Dermis microvascular lymphatic vessel endothelial cell (primary cell): ENCODE results near the gene GMCL2. TPM values are rescaled to one million over a fixed set of nuclear protein-coding genes. Genes with fewer than 3 reads are reported as not detected.
A peak's percentile ranks its signal among the peaks of the same experiment; 100 is the strongest.
"Not testable (repeated sequence)": the region's sequence is repeated elsewhere in the genome, so short reads cannot be mapped to it uniquely, and the experiment has no call there.

ENCODE experiments used
- DNase-seq, 2 donors: peaks; one replicate each; pipeline versions ENCODE4 v3.0.0 to v3.0.0-alpha.2; 2010; ENCODE audit warnings: low read depth in 2 of 2
- total RNA-seq: library from RNA; depleted of rRNA; stranded (reverse); fragments of >200 nt; gene quantifications from 2 replicates; pipeline ENCODE4 v1.2.1, GENCODE V29; 2014

The GMCL2 gene
- total RNA-seq, 1 donor from 2014 or later, result not detected

GRCh38 chr5:178206166-178207101 is 19.3 kb upstream of the GMCL2 start:
- no peak for DNase-seq

GRCh38 chr5:178205749-178206047 is 18.5 kb upstream of the GMCL2 start:
- no peak for DNase-seq

DNA sequence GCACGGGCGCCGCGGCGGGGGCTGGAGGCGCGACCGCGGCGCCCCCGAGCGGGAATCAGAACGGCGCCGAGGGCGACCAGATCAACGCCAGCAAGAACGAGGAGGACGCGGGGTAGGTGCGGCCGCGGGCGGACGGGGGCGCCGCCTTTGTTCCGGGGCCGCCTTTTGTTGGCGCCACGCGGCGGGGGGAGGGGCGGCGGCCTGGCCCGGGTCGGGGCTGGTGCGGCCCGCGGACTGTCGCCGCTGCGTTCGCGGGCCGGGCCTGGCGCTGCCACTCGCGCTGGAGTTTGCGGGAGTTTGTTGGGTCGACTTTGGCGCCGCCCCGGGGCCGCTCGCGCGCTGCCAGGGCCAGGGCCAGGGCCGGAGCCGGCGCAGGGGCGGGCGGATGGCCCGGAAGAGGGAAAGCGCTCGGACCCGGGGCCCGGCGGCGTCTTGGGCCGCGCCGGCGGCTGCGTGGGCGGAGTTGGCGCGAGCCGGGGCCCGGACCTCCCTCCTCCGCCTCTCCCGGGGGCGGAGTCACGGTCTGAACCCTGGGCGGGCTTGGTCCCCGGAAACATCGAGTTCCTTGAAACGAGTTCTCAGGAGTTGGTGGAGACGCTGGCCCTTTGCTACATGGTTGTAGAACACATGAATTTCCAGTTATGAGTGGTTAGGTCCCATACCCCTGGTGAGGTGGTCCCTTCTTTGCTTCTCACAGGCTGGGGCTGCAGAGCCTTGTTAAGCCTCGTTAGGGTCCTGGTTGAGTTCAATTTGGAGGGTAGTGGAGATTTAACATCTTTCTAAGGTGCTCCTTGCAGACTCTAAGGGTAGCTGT is 18.0 kb upstream of the GMCL2 start:
- DNase-seq, result peak in 1 of 2 donors; percentile 55

GRCh38 chr5:178204182-178204934 is 17.2 kb upstream of the GMCL2 start, which contains the start of gene HNRNPAB:
HNRNPAB (plus strand) TSS chr5:178204533; CDS start chr5:178204838, 305 bp downstream.
- DNase-seq, result peak; percentile 95 to 98

GRCh38 chr5:178203670-178204181 is 16.6 kb upstream of the GMCL2 start:
- DNase-seq, result no peak

DNA sequence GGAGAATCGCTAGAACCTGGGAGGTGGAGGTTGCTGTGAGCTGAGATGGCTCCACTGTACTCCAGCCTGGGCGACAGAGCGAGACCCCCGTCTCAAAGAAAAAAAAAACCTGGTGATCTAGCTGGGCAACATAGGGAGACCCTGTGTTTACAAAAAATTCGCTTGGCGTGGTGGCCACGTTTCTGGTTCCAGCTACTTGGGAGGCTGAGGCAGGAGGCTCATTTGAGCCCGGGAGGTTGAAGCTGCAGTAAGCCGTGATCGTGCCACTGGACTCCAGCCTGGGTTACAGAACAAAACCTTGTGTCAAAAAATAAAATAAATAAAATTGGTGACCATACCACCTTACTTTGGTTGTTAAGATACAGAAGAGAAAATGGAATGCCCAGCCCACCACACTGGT is 15.4 kb upstream of the GMCL2 start:
- DNase-seq, result no peak

- peak in 1 of 2 donors; percentile 46 for DNase-seq
These were observed 14.7 kb upstream of the GMCL2 start for GRCh38 chr5:178201927-178202235.

DNA sequence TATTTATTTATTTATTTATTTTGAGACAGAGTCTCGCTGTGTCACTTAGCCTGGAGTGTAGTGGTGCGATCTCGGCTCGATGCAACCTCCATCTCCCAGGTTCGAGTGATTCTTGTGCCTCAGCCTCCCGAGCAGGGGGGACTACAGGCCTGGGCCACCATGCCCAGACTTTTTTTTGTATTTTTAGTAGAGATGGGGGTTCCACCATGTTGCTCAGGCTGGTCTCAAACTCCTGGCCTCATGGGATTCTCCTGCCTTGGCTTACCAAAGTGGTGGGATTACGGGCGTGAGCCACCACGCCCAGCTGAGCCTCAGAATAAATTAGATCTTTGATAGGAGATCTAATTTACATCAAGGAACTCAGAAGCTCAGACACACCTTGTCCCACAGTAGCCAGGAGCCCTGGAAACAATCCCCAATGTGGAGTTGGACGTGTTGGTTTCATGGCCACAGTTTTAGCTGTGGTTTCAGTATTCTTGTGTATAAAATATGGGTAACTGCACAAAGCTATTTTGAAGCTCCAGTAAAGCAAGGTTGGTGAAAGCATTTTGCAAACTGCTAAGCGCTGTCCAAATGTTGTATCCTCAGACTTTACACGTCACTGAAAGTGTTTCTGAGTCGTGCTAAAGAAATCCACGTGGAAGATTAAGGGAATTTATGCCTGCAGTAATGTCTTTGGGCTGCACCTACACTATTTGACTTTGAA is 14.2 kb upstream of the GMCL2 start:
- no peak for DNase-seq

DNA sequence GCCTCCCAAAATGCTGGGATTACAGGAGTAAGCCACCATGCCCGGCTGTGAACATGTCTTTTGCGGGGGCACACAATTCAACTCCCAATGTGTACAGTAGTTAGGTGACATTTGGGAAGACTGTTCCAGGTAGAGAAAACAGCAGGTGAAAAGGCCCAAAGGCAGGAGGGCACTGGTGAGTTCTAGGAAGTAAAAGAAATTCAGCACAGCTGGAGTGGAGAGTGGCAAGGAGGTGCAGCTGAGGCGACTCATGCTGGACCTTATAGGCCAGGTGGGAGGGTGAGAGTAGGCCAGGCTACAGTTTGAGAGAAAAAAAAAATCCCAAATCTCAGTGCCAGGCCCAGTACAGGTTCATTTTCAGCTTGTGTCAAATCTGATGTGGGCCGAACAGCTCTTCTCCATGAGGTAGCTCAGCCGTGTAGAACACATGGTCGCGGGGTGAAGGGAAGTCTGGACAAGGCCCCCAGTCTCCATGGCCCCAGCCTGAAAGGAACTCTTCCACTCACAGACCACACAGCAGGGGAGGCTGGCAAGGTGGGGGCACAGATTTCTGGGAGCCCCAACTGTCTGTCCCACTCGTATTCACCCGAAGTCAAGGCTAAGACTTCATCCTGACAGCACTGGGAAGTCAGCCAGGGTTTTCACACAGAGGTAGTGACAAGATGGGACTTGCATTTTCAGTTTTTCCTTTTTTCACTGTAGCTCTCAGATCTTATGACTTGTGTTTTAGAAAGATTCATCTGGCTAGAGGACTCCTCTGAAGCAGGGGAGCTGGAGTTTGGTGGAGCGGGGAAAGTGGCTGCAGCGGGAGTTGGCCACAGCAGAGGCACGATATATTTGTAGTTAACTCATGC is 12.6 kb upstream of the GMCL2 start:
- DNase-seq, result no peak

DNA sequence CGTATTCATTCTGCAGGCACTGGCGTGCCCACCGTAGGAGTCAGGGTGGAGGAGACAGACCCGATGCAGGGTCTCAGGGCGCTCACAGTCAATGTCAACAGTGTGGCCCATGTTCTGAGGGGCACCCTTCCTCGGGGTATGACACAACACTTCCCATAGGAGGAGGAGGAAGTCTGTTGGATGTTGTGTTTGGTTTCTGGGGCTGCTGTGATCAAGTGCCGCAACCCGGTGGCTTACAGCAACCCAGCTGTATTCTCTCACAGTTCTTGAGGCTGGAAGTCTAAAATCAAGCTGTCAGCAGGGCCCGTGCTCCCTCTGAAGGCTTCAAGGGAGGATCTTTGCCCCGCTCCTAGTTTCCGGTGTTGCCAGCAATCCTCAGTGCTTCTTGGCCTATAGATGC is 11.5 kb upstream of the GMCL2 start:
- no peak for DNase-seq

- DNase-seq, result not testable (repeated sequence)
These were observed 11.0 kb upstream of the GMCL2 start for GRCh38 chr5:178198151-178198550.

DNA sequence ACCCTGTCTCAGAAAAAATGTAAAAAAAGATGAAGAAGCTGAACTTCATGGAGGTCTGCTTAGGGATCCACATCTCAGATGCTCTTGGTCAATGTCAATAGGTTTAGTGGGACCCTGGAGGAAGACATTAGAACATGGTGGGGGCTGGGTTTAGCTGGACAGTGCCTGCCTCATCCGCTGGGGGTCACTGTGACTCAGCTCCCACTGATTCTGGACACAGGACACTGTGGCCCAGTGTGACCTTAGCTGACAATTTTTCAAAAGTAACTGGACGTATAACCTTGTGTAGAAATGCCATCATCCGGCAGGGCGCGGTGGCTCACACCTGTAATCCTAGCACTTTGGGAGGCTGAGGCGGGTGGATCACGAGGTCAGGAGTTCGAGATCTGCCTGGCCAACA is 9.8 kb upstream of the GMCL2 start:
- no peak for DNase-seq

- no peak for DNase-seq
These were observed 9.2 kb upstream of the GMCL2 start for GRCh38 chr5:178196281-178196812.

DNA sequence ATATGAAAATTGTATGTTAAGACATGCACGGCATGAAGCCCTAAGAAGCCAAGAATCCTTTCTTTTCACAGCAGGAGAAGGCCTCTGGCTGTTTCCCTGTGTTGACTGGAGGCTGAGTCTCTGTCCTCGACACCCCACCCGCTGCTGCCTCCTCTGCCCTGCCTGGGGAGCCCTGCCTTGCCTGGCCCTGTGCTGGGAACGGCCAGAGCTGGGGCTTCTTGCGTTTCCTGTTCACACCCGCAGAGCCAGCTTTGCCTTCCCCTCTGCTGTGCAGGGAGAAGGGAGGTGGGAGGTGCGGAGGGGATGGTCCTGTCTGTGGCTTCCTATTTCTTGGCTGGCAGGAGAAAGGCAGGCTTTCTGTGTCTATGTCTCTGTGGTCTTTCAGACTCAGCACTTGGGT is 6.9 kb upstream of the GMCL2 start:
- no peak for DNase-seq

DNA sequence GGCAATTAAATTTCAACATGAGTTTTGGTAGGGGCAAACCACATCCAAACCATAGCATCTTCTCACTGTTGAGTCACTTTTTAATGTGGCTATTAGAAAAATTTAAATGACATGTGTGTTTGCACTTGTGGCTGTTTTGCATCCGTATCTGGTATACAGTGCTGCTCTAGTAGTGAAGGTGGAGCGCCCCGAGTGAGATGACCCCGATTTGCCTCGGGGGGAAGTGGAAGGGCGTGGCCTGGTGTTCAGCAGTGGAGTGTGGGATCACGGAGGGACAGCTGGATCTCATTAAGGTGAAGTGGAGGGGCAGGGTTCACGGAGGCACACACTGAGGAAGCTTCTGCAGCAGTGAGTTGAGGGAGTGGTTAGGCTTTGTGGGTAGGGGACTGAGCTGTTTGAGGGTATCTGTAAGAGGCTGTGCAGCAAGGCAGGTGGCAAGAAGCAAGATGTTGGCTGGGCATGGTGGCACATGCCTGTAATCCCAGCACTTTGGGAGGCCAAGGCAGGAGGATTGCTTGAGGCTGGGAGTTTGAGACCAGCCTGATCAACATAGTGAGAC is 6.2 kb upstream of the GMCL2 start:
- no peak for DNase-seq

DNA sequence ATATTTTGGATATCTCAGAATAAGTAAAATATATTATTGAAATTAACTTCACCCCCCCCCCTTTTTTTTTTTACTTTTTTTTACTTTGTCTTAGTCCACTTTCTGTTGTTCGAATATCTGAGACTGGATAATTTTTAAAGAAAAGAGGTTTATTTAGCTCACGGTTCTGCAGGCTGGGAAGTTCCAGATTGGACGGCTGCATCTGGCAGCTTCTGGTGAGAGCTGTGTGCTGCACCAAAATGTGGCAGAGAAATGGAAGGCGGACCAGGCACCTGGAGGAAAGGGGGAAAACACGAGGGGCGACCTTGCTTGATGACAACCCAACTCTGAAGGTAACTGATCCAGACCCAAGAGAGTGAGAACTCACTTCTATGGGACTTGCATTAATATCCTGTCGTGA is 5.6 kb upstream of the GMCL2 start:
- no peak for DNase-seq

DNA sequence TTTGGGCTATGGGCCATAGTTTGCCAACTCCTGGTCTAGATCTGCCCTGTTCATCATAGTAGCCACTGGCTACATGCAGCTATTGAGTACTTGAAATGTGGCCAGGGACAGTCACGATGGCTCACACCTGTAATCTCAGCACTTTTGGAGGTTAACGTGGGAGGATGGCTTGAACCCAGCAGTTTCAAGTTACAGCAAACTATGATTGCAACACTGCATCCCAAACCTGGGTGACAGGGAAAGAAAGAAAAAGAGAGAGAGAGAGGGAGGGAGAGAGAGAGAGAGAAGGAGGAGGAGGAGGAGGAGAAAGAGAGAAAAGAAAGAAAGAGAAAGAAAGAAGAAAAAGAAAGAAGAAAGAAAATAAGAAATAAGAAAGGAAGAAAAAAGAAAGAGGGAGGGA is 5.1 kb upstream of the GMCL2 start:
- DNase-seq, result no peak

DNA sequence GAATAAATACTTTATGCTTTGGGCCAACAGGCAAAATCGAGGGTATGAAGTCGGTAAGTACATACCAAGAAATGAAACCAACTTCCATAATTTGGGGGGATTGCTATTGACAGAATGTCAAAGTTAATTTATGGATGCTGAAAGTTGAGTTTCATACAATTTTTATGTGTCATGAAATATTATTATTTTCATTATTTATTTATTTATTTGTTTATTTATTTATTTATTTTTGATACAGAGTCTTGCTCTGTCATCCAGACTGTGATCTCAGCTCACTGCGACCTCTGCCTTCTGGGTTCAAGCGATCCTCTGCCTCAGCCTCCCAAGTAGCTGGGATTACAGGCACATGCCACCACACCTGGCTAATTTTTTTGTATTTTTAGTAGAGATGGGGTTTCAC is 4.5 kb upstream of the GMCL2 start:
- DNase-seq, result no peak

DNA sequence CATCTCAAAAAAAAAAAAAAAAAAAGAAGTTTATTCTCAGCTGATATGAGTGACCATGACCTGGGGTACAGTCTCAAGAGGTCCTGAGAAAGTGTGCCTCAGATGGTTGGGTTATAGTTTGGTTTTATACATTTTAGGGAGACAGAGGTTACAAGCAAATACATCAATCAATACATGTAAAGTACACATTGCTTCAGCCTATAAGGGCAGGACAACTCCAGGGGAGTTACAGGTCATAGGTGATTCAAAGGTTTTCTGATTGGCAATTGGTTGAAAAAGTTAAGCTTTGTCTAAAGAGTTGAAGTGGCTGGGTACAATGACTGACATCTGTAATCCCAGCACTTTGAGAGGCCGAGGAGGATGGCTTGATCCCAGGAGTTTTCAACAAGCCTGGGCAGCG is 2.3 kb upstream of the GMCL2 start:
- no peak for DNase-seq

- no peak for DNase-seq
These were observed 744 bp downstream of the GMCL2 start for GRCh38 chr5:178186427-178186826.
